GM18517 (cell line): ENCODE measurements around the gene CCL4L2.
"Not testable (repeated sequence)": the region's sequence is repeated elsewhere in the genome, so short reads cannot be mapped to it uniquely, and the experiment has no call there.

Experiments
- ATAC-seq: cut with Tn5 transposase; IDR thresholded peaks from one replicate; pipeline ENCODE4 v1.9.1; 2021; ENCODE audit warnings: mild to moderate bottlenecking, moderate library complexity; ENCODE audit not compliant: unreplicated experiment

CCL4L2 gene

DNA sequence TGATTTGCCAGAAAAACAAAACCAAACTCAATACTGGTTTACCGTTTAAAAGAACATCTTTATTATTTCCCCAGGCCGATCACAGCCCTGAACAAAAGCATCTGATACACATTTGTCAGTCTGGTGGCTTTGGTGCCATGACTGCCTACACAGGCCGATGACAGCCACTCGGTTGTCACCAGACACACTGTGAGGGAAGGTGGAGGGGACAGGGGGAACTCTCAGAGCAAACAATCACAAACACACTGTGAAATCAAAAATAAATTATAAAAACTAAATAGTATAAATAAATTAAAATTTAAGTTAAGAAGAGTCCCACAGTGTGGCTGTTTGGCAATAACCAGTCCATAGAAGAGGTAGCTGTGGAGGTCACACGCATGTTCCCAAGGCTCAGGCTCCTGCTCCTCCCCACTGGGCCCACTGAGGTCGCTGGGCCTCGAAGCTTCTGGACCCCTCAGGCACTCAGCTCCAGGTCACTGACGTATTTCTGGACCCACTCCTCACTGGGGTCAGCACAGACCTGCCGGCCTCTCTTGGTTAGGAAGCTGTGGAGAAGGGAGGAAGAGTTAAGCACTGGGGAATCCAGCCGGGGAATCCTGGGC lies 15.9 kb upstream of the CCL4L2 start:
- ATAC-seq: not testable (repeated sequence)

- no peak for ATAC-seq
These were observed 15.3 kb upstream of the CCL4L2 start for GRCh38 chr17:36195434-36196130.

- ATAC-seq: no peak
These were observed 14.8 kb upstream of the CCL4L2 start for GRCh38 chr17:36196131-36196486.

DNA sequence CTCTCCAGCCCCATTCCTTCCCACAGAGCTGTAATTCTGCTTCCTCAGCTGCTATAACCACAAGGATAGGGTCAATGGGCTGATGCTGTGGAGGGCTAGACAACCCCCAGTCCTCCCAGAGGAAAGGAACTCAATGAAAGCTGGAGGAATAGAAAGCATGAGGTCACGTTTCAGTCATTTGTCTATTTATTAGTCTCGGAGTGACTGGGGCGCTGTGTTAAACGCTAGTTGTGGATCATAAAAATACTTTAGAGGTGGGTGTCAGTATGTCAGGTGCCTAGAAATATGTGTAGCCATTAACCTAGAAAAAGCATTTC lies 13.5 kb upstream of the CCL4L2 start:
- ATAC-seq: peak; percentile 14

GRCh38 chr17:36198831-36199465 lies 11.9 kb upstream of the CCL4L2 start:
- ATAC-seq: peak; percentile 32

- not testable (repeated sequence) for ATAC-seq
These were observed 9.8 kb upstream of the CCL4L2 start for GRCh38 chr17:36201102-36201501.

- not testable (repeated sequence) for ATAC-seq
These were observed 9.4 kb upstream of the CCL4L2 start for GRCh38 chr17:36201506-36201905.

DNA sequence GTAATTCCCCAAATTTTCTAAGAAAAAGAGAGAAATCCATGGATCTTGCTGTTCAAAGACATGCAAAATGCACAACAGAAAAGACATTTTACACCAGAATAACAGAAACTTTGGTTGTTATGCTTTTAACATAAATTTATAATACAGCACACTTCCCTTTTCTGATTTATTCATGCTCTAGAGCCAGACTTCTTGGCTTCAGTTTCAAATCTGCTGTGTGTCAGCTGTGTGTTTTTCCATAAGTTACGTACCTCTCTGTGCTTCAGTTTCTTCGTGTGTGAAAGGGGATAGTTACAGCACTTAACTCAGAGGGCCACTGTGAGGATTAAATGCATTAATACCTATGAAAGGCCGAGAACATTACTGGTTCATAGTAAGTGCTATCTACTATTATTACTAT lies 7.5 kb upstream of the CCL4L2 start:
- no peak for ATAC-seq

- ATAC-seq: no peak
These were observed 6.0 kb upstream of the CCL4L2 start for GRCh38 chr17:36204724-36205500.

DNA sequence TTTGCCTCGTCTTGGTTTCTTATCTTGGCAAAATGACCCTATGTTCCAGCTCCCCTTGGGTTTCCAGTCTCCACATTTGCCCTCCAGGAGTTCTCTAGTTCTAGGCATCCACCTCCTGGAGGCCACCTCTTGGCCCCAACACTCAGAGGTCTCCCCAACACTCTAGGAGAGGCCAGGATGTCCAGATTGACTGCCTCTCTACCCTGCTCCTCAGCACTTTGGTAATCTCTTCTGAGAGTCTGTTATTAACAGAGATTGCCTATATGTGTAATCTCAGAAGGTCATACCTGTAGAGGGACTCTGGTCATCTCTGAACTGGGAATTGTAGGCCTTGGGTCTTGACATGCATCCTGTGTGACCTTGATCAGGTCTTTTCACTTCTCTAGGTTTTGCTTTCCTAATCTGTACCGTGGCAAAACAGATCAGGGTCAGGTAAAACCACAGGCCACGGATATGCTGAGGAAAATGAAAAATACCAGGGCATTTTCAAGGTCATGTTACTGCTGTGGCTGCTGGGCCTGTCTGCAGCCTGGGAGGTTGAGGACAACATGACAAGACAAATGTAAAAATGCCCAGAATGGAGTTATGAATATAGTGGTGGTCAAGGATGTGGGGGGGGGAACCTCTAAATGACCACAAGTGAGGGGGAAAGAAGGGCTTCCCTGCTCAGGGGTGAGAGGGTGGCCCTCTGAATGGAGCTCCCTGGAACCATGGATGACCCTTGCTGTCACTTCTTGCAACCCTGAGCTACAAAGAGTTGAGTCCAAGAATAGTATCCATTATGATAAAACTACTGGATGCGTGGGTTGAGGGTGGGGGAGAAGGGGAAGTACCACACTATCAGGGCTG lies 5.0 kb upstream of the CCL4L2 start:
- peak; percentile 24 for ATAC-seq

- ATAC-seq: not testable (repeated sequence)
These were observed 4.4 kb upstream of the CCL4L2 start for GRCh38 chr17:36206486-36206821.

DNA sequence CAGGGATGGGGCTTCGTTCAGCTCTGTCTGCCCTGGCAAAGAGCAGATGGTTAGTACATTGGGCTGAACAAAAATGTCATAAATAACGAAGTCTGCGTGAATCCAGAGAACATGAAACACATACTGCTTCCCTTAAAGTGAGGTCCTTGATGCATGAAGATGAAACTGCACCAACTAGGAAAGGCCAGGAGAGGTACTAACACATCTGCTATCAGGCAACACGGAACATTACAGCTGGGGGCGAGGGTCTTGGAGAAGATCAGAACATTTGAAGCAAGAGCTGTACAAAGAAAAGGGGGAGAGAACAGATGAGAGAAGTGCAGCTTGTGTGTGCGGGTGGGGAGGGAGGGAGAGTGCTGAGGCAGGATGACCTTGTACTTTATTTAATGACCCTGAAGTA lies 3.5 kb upstream of the CCL4L2 start:
- ATAC-seq: not testable (repeated sequence)

DNA sequence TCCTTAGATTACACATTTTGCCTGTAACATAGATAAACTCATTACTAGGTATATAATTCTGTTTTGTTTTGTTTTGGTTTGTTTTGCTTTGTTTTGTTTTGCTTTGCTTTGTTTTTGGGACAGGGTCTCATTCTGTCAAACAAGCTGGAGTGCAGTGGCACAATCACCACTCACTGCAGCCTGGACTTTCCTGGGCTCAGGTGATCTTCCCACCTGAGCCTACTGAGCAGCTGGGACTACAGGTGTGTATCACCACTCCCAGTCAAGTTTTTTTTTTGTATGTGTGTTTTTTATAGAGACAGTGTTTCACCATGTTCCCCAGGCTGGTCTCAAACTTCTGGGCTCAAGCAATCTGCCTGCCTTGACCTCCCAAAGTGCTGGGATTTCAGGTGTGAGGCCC lies 1.3 kb upstream of the CCL4L2 start:
- no peak for ATAC-seq

- not testable (repeated sequence) for ATAC-seq
These were observed 815 bp downstream of the CCL4L2 start for GRCh38 chr17:36211484-36212271.

GRCh38 chr17:36212272-36212605 lies 1.4 kb downstream of the CCL4L2 start:
- ATAC-seq: no peak

- ATAC-seq: no peak
These were observed 2.1 kb downstream of the CCL4L2 start for GRCh38 chr17:36212966-36213365.

GRCh38 chr17:36213695-36214094 lies 2.8 kb downstream of the CCL4L2 start:
- no peak for ATAC-seq

DNA sequence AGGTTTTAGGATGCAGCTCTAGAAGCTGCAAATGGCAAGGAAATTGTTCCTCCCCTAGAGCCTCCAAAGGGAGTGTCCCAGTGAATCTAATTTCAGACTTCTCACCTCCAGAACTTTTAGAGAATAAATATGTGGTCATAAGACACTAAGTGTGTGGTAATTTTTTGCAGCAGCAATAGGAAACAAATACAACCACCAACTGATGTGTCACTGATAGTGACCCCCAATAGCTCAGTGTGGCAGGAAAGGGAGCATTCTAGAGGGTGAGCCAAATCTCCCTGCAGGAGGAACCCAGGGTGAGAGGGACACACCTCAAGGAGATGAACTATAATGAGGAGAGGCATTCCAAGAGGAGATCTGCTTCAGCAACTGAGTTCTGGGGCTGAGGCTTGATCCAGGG lies 4.1 kb downstream of the CCL4L2 start:
- no peak for ATAC-seq

DNA sequence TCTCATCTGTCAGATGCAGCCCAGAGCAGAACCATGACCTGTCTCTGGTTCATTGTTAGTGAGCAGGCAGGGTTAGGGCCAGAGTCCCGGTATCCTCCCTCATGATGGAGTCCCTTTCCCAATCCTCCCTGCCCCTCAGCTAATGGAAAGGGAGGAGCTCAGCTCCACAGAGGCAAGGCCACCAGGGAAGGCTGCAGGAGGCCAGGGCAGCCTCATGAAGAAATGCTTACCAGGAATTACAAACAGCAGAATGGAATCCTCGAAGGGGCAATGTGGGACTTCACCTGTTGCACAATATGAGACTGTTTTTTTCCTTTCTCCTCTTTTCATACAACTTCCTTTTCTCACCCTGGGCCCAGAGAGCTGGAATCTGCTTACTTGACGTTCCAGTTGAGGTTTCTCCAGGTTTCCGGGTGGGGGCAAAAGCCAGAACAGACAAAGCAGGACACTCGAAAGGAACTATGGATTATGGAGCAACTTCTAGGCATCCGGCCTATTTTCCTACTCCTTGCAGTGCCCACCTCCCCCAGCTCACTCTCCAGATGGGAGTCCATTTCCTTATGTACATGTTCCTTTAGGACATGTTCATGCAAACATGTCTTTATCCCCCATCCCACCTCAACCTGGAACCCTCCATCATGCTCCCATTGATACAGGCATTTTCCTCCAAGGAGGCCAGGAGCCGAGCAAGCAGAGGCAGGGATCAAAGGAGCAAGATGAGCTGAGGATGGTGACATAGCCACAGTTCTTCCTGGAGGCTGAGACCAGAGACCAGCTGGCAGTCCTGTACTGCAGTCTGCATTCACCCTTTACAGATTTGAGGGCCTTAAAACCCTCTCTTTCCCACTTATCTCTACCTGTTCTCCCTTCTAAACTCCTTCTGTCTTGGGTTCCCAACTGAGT lies 4.8 kb downstream of the CCL4L2 start:
- ATAC-seq: not testable (repeated sequence)
